ENCODE data around the gene SDF4.
A peak's percentile ranks its signal among the peaks of the same experiment; 100 is the strongest.

DNA sequence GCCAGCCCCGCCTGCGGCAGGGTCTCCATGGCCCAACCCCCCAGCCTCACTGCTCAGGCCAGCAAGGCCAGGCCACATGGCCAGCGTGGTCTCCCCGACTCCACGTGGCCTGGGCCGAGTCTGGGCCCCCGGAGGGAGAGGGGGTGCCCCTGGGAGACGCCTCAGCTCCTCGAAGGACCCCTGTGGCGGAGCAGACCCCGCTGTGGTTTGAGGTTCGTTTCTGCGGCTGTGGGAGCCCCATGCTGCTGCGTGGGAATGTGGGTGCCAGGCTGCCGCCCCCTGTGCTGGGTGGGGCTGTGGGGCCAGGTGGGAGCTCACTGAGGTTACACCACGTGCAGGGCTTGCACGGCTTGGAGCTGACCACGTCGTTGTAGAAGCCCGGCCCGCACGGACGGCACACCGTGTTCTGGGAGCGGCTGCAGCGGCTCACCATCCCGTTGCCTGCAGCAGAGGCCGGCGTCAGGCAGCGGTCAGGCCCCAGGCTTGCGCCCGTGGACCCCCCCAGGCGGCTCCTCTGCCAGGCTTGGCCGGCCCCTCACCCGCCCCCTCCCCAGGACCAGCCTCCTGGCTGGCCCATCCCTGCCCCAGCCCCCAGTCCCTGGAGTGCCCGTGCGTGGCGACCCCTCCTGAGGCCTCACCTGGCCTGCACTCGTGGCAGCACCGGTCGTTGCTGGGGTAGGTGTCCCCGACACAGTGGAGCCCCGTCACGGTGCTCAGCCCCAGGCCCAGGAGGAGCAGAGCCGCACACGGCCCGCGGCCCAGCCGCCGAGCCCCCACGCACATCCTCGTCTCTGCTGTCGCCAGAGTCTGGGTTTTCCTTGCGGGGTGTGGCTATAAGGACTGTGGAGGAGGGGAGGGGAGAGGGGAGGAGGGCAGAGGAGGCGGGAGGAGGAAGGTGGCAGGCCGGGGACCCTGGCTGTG lies 18.2 kb downstream of the SDF4 start, which contains the start of gene TNFRSF4:
- TF ChIP-seq MYC (CRISPR knock-in tag; IDR thresholded peaks at IDR 0.05; ENCODE audit: borderline replicate concordance) (peak; percentile 27; the same call in 1 of the 2 replicates), POLR2A (IDR thresholded peaks at IDR 0.05; ENCODE audit: insufficient read depth in 1 of 2, low read depth in 2 of 2, low read length in 2 of 2) (no peak), DPF2 (CRISPR knock-in tag; IDR thresholded peaks at IDR 0.05; ENCODE audit: borderline replicate concordance, low read depth) (no peak), ZNF282 (IDR thresholded peaks at IDR 0.05; ENCODE audit: partially characterized antibody) (no peak), ATF1 (CRISPR knock-in tag; IDR thresholded peaks at IDR 0.05) (no peak), NR2F1 (CRISPR knock-in tag; IDR thresholded peaks at IDR 0.05) (no peak), YY1 (IDR thresholded peaks at IDR 0.05; ENCODE audit: insufficient read depth, insufficient replicate concordance, low read depth, low read length) (no peak), HNRNPK (IDR thresholded peaks at IDR 0.05; ENCODE audit: low read depth, low read length, poor library complexity, severe bottlenecking) (peak; percentile 50), CTCF (CRISPR knock-in tag; IDR thresholded peaks at IDR 0.05) (no peak), CREM (IDR thresholded peaks at IDR 0.05) (no peak), CREM (CRISPR knock-in tag; IDR thresholded peaks at IDR 0.05) (no peak)
- TF ChIP-seq, protein P1, sequence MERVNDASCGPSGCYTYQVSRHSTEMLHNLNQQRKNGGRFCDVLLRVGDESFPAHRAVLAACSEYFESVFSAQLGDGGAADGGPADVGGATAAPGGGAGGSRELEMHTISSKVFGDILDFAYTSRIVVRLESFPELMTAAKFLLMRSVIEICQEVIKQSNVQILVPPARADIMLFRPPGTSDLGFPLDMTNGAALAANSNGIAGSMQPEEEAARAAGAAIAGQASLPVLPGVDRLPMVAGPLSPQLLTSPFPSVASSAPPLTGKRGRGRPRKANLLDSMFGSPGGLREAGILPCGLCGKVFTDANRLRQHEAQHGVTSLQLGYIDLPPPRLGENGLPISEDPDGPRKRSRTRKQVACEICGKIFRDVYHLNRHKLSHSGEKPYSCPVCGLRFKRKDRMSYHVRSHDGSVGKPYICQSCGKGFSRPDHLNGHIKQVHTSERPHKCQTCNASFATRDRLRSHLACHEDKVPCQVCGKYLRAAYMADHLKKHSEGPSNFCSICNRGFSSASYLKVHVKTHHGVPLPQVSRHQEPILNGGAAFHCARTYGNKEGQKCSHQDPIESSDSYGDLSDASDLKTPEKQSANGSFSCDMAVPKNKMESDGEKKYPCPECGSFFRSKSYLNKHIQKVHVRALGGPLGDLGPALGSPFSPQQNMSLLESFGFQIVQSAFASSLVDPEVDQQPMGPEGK (CRISPR knock-in tag; IDR thresholded peaks at IDR 0.05) = no peak
